COR-L47 (cell line): ENCODE data around the gene FHOD3.

Experiments used
- DNase-seq: peaks from one replicate; lab custom pipeline; 2025; lab: John Stamatoyannopoulos, UW

Gene FHOD3

GRCh38 chr18:36630917-36631316 is 333.4 kb downstream of the FHOD3 start:
- no peak for DNase-seq

DNA sequence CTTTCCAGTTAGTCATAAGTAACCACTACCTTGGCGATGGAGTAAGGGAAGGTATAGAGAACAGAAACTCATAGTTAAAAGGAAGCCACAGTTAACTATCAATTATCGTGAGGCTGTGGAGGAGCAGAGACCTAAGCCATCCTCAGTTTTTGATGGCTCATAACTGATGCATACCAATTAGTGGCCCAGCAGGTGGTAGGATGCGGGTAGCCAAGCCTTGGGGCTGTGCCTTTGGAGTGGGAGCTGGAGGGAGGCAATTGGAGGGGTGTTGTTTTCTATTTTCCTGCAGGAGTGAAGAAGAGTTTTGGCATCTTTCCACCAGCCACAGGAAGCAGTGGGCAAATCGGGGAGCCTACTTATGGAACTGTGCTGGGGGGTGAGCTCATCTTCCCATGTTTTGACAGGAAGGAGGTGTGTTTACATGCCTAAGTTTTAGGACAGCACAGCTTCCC is 336.5 kb downstream of the FHOD3 start:
- peak; percentile 95 for DNase-seq

- peak; percentile 54 for DNase-seq
These were observed 337.2 kb downstream of the FHOD3 start for GRCh38 chr18:36634573-36635216.

GRCh38 chr18:36635414-36636096 is 338.0 kb downstream of the FHOD3 start:
- no peak for DNase-seq

- no peak for DNase-seq
These were observed 338.8 kb downstream of the FHOD3 start for GRCh38 chr18:36636237-36636817.

DNA sequence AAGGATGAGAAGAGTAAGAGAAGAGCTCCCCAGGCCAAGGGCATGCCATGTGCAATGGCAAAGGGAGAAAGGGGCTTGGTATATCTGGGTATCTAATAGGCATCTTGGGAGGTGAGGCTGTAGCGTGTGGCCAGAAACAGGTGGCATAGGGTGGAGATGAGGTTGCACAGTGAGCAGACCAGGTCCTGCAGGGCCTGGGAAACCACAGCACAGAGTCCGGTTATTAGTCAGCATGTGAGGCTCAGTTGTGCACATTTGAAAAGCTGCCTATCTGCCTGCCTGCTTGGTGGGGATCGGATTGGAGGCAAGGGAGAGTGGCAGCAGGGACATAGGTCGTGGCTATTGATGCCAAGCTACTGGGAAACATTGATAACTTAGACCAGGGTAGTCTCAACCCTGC is 340.7 kb downstream of the FHOD3 start:
- DNase-seq, result no peak

GRCh38 chr18:36640021-36640952 is 342.8 kb downstream of the FHOD3 start:
- no peak for DNase-seq

DNA sequence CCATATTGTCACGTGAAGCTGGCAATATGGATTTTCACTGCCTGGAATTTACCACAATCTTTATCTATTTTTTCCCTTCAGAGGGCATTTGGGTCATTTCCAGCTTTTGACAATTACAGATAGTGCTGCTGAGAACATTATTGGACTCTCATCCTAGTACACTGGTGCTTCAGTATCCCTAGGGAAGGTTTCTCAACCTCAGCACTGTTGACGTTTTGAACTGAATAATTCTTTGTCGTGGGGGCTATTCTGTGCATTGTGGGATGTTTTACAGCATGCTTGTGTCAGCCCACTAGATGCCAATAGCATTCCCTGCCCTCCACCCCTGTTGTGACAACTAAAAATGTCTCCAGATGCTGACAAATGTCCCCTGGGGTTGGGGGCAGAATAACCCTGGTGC is 345.5 kb downstream of the FHOD3 start:
- no peak for DNase-seq

DNA sequence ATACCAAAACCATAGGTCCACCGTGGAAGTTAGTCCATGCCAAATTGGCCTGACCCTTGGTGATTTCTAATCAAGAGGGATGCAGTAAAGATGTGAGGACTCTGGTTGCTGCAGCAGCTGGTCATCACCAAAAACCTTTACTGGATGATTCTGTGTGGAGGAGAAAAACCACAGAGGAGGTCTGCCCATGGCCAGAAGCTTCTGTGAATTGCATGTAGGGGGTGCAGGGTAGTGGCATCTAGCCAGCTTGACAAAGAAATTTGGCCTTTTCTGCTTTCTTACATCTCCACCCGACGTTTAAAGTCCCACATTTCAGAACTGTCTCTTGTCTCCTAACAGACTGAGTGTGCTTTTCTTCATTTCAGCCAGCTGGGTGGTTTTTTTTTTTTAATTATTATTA is 351.3 kb downstream of the FHOD3 start:
- no peak for DNase-seq

- DNase-seq, result no peak
These were observed 351.7 kb downstream of the FHOD3 start for GRCh38 chr18:36649205-36649604.

GRCh38 chr18:36650266-36650665 is 352.8 kb downstream of the FHOD3 start:
- no peak for DNase-seq

DNA sequence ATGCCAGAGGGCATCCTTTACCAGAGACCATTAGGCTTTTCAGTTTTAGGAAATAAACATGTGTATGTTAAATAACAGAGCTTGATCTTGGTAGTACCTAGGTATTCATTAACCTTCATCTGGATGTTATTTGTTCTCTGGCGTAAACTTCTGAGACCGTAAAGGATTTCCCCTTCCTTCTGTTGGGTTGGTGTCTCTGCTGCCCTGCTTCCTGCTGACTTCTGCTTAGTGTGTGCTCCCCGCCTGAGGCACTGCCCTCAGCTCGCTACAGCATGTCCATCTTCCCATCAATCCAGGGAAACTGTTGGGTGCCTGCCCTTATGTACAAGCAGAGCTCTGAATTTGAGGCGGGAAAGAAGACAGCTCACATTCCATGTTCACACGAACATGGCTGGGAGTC is 353.4 kb downstream of the FHOD3 start:
- DNase-seq, result no peak

- DNase-seq, result no peak
These were observed 355.0 kb downstream of the FHOD3 start for GRCh38 chr18:36652503-36652902.

GRCh38 chr18:36653141-36653869 is 355.8 kb downstream of the FHOD3 start:
- DNase-seq, result no peak

- no peak for DNase-seq
These were observed 356.4 kb downstream of the FHOD3 start for GRCh38 chr18:36653870-36654269.

DNA sequence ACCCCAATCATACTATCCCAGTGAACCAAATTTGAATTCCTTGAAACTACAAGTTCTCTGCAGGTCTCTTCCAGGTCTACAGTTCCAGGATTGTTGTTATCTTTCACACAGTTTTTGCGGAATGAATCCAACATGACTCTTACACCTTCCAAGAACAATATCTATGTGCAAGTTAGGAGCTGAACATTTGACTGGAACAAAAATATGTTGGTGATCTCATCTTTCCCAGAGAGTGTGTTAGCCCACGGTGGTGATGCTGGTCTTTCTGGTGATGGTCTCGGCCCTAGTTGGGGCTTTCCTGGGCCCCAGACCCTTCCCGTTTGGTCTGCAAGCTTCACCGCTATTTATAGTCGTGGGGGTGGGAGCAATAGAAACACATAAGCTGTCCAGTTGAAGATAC is 357.6 kb downstream of the FHOD3 start:
- DNase-seq, result no peak

DNA sequence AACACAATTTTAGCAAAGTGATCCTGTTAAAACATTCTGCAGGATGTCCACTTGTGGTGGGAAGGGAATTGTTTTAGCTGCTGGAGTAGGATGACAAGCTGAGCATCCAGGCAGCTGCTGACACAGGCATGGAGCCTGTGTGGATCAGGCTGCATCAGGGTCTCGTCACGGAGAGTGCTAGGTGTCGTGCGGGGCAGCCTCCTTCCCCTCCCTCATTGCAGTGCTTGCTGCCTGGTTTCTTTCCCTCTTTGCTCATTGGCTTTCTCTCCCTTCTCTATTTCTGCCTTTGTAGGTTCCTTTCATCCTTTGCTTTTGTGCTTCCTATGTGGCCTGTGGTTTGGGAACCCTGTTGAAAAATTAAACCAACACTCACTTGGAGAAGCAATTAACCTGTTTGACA is 358.4 kb downstream of the FHOD3 start:
- no peak for DNase-seq

DNA sequence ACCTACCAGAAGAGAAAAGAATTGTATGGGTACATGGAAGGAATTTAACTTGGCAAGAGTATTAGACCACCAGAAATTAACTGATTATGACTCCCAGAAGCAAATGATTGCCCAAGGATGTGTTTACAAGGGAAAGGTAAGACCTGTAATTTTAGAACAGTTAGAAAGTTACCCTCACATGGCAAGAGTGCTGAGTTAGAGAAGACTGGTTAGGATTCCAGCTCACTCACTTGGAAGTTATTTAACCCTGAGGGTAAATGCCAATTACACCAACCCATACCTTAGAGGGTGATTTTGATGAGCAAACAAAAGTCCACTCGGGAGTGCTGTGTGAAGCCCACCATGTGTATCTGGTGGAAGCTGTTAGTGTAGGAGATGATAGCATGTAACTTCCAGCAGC is 361.1 kb downstream of the FHOD3 start:
- no peak for DNase-seq

DNA sequence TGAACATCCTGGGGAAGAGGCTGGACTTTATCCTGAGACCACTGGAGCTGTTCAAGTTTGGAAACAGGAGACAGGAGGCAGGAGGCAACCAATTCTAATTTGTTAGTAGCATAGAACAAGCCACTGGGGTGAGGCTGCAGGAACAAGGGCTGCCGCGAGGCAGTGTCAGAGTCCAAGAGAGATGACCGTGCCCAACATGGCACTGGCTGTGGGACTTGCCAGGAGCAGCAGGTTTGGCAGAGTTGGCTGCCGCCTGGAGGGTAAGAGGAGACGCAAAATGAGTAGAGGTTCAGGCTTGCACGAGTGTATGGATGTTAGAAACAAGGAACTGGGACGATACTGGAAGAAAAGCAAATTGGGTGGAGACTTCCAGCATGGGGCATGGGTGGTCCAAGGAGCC is 362.8 kb downstream of the FHOD3 start:
- DNase-seq, result no peak

- DNase-seq, result peak; percentile 51
These were observed 364.5 kb downstream of the FHOD3 start for GRCh38 chr18:36661999-36662398.

GRCh38 chr18:36663312-36663711 is 365.8 kb downstream of the FHOD3 start:
- no peak for DNase-seq

GRCh38 chr18:36665952-36666351 is 368.4 kb downstream of the FHOD3 start:
- DNase-seq, result no peak
